ENCODE measurements around the gene ADAMTS17.

ADAMTS17 gene

DNA sequence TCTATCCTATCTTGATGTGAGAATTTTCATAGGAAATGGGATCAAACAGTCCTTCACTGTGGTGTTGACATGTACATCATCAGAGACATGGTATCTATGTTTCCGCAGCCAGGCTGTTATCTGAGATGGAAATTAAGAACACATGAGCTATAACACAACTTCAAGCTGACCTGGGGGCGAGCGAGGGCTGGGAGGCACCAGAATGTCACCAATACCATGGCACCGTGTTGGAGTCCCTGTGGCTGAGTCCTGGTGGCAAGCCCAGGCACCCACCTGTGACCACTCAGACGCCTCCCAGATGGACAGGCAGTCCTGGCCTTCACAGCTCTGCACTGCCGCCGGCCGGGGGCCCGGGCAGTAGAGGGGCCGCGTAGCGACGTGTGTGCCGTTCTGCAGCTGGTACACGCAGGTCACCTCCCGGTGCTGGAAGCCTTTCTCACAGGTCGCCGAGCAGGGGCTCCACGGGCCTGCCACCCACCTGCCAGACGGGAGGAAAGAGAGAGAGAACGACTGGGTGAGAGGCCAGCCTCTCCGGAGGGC, 344.6 kb downstream of the ADAMTS17 start:
- Histone ChIP-seq H3K4me2 (ENCODE audit: low read length) (no peak overlapping the region), H3K4me3 (ENCODE audit: low read depth, low read length) (no peak overlapping the region), H3K27ac (no peak overlapping the region), H3K9me3 (ENCODE audit: control insufficient read depth, low read length) (no peaks in the 10 kb centered on the region), H2AFZ (no peak overlapping the region), H3K79me2 (no peaks in the 10 kb centered on the region), H3K36me3 (ENCODE audit: control insufficient read depth, insufficient read depth, low read length) (no peaks in the 10 kb centered on the region), H3K9ac (no peak overlapping the region), H3K27me3 (ENCODE audit: control insufficient read depth, insufficient read depth, low read length) (no peaks in the 10 kb centered on the region), H3K4me1 (no peaks in the 10 kb centered on the region)
- no peak for TF ChIP-seq CTCF (IDR thresholded peaks at IDR 0.05)

DNA sequence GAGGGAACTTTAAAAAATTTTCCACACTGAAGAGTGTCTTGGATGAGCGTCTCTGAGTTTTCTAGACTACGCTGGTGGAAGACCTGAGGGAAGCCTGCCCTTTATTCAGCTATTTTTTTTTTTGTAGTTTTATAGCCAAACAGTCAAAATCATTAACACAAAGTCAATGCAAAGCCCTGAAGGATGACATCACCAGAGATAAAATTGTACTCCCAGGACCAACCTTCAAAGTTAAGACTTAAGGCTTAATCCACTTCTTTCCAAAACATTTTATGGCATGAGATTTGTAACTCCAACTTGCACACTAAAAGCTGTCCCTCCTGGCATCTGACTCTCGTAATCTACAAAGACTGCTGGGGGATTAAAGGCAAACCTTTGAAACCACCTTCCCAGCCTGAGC, 345.1 kb downstream of the ADAMTS17 start:
- Histone ChIP-seq H3K4me1 (no peaks in the 10 kb centered on the region), H2AFZ (no peak overlapping the region), H3K79me2 (no peaks in the 10 kb centered on the region), H3K9ac (no peak overlapping the region), H3K27me3 (ENCODE audit: control insufficient read depth, insufficient read depth, low read length) (no peaks in the 10 kb centered on the region), H3K9me3 (ENCODE audit: control insufficient read depth, low read length) (no peaks in the 10 kb centered on the region), H3K4me2 (ENCODE audit: low read length) (no peak overlapping the region), H3K4me3 (ENCODE audit: low read depth, low read length) (no peak overlapping the region), H3K36me3 (ENCODE audit: control insufficient read depth, insufficient read depth, low read length) (no peaks in the 10 kb centered on the region), H3K27ac (no peak overlapping the region)
- no peak for TF ChIP-seq CTCF (IDR thresholded peaks at IDR 0.05)

DNA sequence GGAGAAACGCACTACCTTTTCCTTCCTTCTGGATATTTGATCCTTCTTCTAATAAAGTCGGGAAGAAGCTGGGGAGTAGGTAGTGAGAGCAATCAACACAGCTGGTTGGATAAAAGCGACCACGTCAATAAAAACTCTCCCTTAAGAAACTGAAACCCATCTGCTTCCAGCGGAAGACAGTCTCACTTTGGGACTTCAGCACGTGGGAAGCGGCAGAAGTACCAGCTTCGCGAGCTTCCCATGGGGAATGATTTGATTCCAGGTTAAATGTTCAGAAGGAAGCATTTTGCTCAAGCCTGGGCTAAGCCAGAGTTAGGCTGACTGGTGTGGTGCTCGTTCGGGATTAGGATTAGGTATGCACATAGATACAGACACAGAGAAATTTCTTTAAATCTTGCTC, 346.2 kb downstream of the ADAMTS17 start:
- Histone ChIP-seq H3K27ac (no peak overlapping the region), H3K27me3 (ENCODE audit: control insufficient read depth, insufficient read depth, low read length) (no peaks in the 10 kb centered on the region), H3K4me3 (ENCODE audit: low read depth, low read length) (no peak overlapping the region), H3K4me2 (ENCODE audit: low read length) (no peak overlapping the region), H3K4me1 (no peaks in the 10 kb centered on the region), H3K36me3 (ENCODE audit: control insufficient read depth, insufficient read depth, low read length) (no peaks in the 10 kb centered on the region), H3K9ac (no peak overlapping the region), H3K79me2 (no peaks in the 10 kb centered on the region), H2AFZ (no peak overlapping the region), H3K9me3 (ENCODE audit: control insufficient read depth, low read length) (no peaks in the 10 kb centered on the region)
- no peak for TF ChIP-seq CTCF (IDR thresholded peaks at IDR 0.05)

DNA sequence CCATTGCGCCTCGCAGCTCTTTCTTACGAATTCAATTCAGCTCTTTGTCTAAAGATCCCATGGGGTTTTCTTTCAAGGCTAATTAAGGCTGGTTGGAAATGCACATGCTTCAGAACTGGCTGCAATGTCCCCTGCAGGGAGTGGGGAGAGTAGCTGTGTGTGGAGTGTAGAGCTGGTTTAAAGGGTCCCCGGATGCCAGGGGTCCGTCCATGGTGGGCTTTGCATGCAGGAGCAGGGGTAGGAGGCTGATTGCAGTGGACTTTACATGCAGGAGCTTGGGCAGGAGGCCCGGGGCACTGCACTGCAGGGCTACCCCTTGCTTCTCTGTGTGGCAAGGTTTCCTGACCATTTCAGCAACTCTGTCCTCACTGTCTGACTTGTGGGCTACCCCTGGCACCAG, 346.9 kb downstream of the ADAMTS17 start:
- Histone ChIP-seq H3K4me2 (ENCODE audit: low read length) (no peak overlapping the region), H3K36me3 (ENCODE audit: control insufficient read depth, insufficient read depth, low read length) (no peaks in the 10 kb centered on the region), H3K9ac (no peak overlapping the region), H3K27ac (no peak overlapping the region), H3K4me1 (no peaks in the 10 kb centered on the region), H3K27me3 (ENCODE audit: control insufficient read depth, insufficient read depth, low read length) (no peaks in the 10 kb centered on the region), H2AFZ (no peak overlapping the region), H3K4me3 (ENCODE audit: low read depth, low read length) (no peak overlapping the region), H3K79me2 (no peaks in the 10 kb centered on the region), H3K9me3 (ENCODE audit: control insufficient read depth, low read length) (no peaks in the 10 kb centered on the region)
- no peak for TF ChIP-seq CTCF (IDR thresholded peaks at IDR 0.05)

DNA sequence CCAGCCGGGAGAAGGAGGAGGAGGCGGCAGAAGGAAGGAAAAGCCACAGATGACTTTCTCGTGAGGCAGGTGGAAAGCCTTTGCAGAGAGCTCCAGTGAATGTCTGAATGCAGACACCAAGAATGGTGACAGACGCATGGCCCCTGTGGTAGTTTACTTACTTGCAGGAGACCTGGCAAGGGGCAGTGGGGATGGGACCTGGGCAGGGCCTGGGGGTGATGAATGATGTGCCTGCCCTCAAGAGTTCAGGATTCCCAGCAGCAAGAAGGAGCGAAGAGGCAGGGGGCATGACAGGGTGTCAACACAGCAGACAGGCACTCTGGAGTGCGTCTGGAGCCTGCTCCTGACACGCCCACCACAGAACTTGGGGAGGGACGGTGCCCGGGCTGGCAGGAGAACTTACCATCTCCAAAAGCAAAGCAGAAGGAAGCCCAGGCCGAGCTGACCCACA, 348.1 kb downstream of the ADAMTS17 start:
- Histone ChIP-seq H3K4me2 (ENCODE audit: low read length) (no peak overlapping the region), H3K4me3 (ENCODE audit: low read depth, low read length) (no peak overlapping the region), H3K9me3 (ENCODE audit: control insufficient read depth, low read length) (no peaks in the 10 kb centered on the region), H2AFZ (no peak overlapping the region), H3K79me2 (no peaks in the 10 kb centered on the region), H3K36me3 (ENCODE audit: control insufficient read depth, insufficient read depth, low read length) (no peaks in the 10 kb centered on the region), H3K27ac (no peak overlapping the region), H3K27me3 (ENCODE audit: control insufficient read depth, insufficient read depth, low read length) (no peaks in the 10 kb centered on the region), H3K4me1 (no peaks in the 10 kb centered on the region), H3K9ac (no peak overlapping the region)
- TF ChIP-seq CTCF (IDR thresholded peaks at IDR 0.05), result no peak
